CD8-positive, alpha-beta memory T cell (primary cell): ENCODE results near the gene API5. TPM values are rescaled to one million over a fixed set of nuclear protein-coding genes. Genes with fewer than 3 reads are reported as not detected.

Source experiments
- CTCF ChIA-PET: fragments of 350-600 bp; sonication (Branson Sonifier 250); formaldehyde crosslinking; loops from one replicate; lab custom pipeline; 2021; ENCODE audit warnings: antibody characterized with exemption; lab: Charles Lee
- POLR2A ChIA-PET: fragments of 350-600 bp; sonication (Branson Sonifier 250); formaldehyde crosslinking; loops from one replicate; lab custom pipeline; 2021; ENCODE audit warnings: antibody characterized with exemption; lab: Charles Lee
- DNase-seq, 5 donors: peaks; one replicate each; pipeline versions ENCODE4 v3.0.0 to v3.0.0-alpha.2; 2020 to 2022; ENCODE audit warnings: mixed read lengths in 1 of 5
- H3K27ac ChIP-seq: one replicate; pipeline ENCODE4 v1.7.0; 2013; ENCODE audit warnings: low read depth, mild to moderate bottlenecking, low read length, moderate library complexity
- H3K27me3 ChIP-seq: 2 replicates; pipeline ENCODE4 v1.7.0; 2013; ENCODE audit warnings: low read length, mild to moderate bottlenecking; ENCODE audit not compliant: insufficient read depth, poor library complexity, severe bottlenecking
- H3K36me3 ChIP-seq: 2 replicates; pipeline ENCODE4 v1.7.0; 2013; ENCODE audit warnings: mild to moderate bottlenecking, low read length, moderate library complexity; ENCODE audit not compliant: insufficient read depth
- H3K4me1 ChIP-seq: 2 replicates; pipeline ENCODE4 v1.7.0; 2013; ENCODE audit warnings: mild to moderate bottlenecking, low read length, moderate library complexity; ENCODE audit not compliant: insufficient read depth
- H3K4me3 ChIP-seq: 2 replicates; pipeline ENCODE4 v1.7.0; 2013; ENCODE audit warnings: mild to moderate bottlenecking, low read length
- H3K9me3 ChIP-seq: 2 replicates; pipeline ENCODE4 v1.7.0; 2013; ENCODE audit warnings: mild to moderate bottlenecking, low read length
- H3K27ac Mint-ChIP-seq, 8 donors: one replicate each; pipeline ENCODE4 v1.8.0; 2020 to 2021; ENCODE audit warnings: mixed read lengths in 8 of 8, mild to moderate bottlenecking in 6 of 8, inconsistent platforms in 3 of 8, moderate library complexity in 3 of 8
- H3K27me3 Mint-ChIP-seq, 2 donors: one replicate each; pipeline ENCODE4 v1.8.0; 2020 to 2021; ENCODE audit warnings: mixed read lengths in 2 of 2, mild to moderate bottlenecking in 1 of 2, moderate library complexity in 1 of 2
- H3K36me3 Mint-ChIP-seq, 3 donors: one replicate each; pipeline ENCODE4 v1.8.0; 2020 to 2021; ENCODE audit warnings: mixed read lengths in 3 of 3, inconsistent platforms in 1 of 3, mild to moderate bottlenecking in 1 of 3
- H3K4me1 Mint-ChIP-seq, 3 donors: one replicate each; pipeline ENCODE4 v1.8.0; 2020 to 2021; ENCODE audit warnings: mixed read lengths in 3 of 3, inconsistent platforms in 1 of 3, mild to moderate bottlenecking in 1 of 3
- H3K4me3 Mint-ChIP-seq, 7 donors: one replicate each; pipeline ENCODE4 v1.8.0; 2020 to 2021; ENCODE audit warnings: mixed read lengths in 7 of 7, mild to moderate bottlenecking in 6 of 7, moderate library complexity in 4 of 7, inconsistent platforms in 2 of 7
- H3K9me3 Mint-ChIP-seq, 5 donors: one replicate each; pipeline ENCODE4 v1.8.0; 2020 to 2022; ENCODE audit warnings: mixed read lengths in 5 of 5, mild to moderate bottlenecking in 3 of 5, moderate library complexity in 2 of 5, inconsistent platforms in 1 of 5
- polyA plus RNA-seq: library from polyadenylated mRNA; unstranded; fragments of 300-500 nt; fragmentation: Illumina TruSeq; gene quantifications from one replicate; pipeline ENCODE4 v1.2.3, GENCODE V29; 2021
- total RNA-seq, 2 experiments: library from RNA; stranded (reverse); gene quantifications; one replicate each; pipeline ENCODE4 v1.2.3, GENCODE V29; 2021

Gene API5
- total RNA-seq (100 to 1,000 TPM; 186 to 188 TPM), polyA plus RNA-seq (136 TPM)

DNA sequence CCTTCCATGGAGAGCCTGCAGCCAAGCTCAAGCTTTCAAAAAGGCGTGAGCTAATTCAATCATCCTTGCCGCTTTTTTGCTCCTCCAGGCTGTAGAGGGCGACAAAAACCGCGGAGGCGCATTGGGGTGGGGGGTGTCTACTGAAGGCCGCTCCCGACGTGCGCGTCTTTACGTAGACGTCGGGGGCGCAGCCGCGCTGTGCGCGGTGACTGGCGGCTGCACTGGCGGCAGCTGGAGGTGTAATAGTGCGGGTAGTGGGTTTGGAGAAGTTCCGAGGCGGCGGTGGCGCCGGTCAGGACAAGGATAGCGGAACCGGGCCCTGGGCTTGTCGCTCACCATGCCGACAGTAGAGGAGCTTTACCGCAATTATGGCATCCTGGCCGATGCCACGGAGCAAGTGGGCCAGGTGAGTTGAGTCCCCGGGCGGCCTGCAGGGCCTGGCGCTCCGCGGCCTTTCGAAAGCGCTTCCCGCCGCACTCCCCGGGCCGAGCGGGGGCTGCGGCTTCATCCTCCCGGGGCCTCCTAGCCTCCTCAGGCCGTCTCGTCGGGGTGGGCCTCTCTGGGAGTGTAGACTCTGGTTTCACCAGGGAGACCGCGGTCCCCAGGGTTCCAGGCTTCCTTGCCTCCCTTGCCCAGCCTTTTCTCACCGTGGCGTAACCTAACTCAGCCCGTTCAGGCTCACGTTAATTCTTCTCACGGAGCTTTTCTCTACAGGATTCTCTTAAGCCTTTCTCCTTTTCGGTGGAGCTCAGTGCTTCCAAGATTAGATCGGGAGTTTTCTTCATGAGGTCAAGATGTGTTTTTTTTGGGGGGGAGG lies at the start of gene API5:
Gene API5, plus strand, starts transcription at position 206 of the 817 bp plus-strand sequence. Its CDS starts 132 bp downstream, at position 338.
- peak within 1 kb of the TSS; percentile 87 to 99 (median 97) for H3K27ac Mint-ChIP-seq
- peak; percentile 83 to 95 (median 89) for DNase-seq
- Histone ChIP-seq H3K9me3 (no peaks in the 10 kb centered on the region), H3K4me1 (peaks cover 40% of the 10 kb centered on the region), H3K4me3 (peak within 1 kb of the TSS; percentile 96), H3K27ac (peak within 1 kb of the TSS; percentile 87), H3K27me3 (no peaks in the 10 kb centered on the region), H3K36me3 (no peaks in the 10 kb centered on the region)
- ChIA-PET CTCF (interaction anchor here (0.5 to 2.0 kb wide), 16 partner anchors 9 to 253 kb away, joined by 3 to 34 read pairs (median 4); partner anchors contain the start of gene TTC17), POLR2A (interaction anchor here (1.0 to 1.7 kb wide), 3 partner anchors 46 to 368 kb away, joined by 3 to 17 read pairs (median 5); partner anchors contain the start of genes HSD17B12 and TTC17)
- H3K9me3 Mint-ChIP-seq = no peaks in the 10 kb centered on the region
- peaks cover 48 to 55% (median 54%) of the 10 kb centered on the region in 3 donors for H3K4me1 Mint-ChIP-seq
- peaks cover 0 to 2% of the 10 kb centered on the region in 2 donors for H3K27me3 Mint-ChIP-seq
- peak within 1 kb of the TSS; percentile 95 to 99 (median 97) for H3K4me3 Mint-ChIP-seq
- peaks cover 0 to 14% (median 0%) of the 10 kb centered on the region in 3 donors for H3K36me3 Mint-ChIP-seq

DNA sequence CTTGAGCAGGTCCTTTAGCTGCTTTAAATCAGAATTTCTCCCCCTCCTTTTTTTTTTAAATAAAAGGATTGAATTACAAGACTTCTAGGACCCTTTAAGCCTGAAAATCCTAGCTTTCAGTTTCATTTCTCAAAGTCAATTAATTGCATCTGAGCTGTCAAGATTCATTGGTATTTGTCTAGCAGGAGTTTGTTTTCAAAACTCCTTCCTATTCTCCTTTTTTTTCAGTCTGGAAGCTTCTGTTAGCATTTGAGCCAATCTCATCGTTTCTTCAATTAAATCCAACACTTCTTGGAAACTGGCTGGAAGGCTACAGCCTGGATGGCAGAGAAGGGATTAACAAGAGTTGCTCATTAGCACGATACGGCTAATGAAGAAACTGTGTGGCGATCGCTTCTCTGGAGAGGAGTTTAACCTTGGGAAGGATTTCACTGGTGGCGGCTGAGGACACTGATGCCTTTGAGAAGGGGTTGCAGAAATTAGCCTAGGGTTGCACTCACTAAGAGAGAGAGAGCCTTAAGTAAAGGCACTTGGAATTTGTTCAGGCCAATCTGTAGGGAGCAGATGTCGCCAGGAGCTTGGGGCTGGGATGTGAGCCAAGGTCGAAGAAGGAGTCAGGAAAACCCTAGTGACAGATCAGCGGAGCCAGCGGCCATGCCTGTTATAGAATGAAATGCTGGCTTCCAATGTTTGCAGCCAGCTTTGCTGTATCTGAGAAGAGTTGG lies 43.8 kb upstream of the API5 start:
- Histone ChIP-seq H3K27ac (no peak overlapping the region), H3K4me3 (no peak overlapping the region), H3K4me1 (no peaks in the 10 kb centered on the region), H3K9me3 (no peaks in the 10 kb centered on the region), H3K27me3 (no peaks in the 10 kb centered on the region), H3K36me3 (no peaks in the 10 kb centered on the region)
- Mint-ChIP-seq H3K4me1 (peaks cover 0 to 14% (median 4%) of the 10 kb centered on the region in 3 donors), H3K27me3 (peaks cover 6 to 33% of the 10 kb centered on the region in 2 donors), H3K9me3 (no peaks in the 10 kb centered on the region), H3K27ac (peak overlapping the region in 1 of 8 donors; percentile 6), H3K36me3 (no peaks in the 10 kb centered on the region), H3K4me3 (peak overlapping the region in 1 of 7 donors; percentile 13)
- DNase-seq = no peak
- ChIA-PET CTCF (interaction anchor here (1.6 kb wide), 1 partner anchor 15 kb away, joined by 5 read pairs; no protein-coding TSS in a partner anchor), POLR2A (no interaction called here)

DNA sequence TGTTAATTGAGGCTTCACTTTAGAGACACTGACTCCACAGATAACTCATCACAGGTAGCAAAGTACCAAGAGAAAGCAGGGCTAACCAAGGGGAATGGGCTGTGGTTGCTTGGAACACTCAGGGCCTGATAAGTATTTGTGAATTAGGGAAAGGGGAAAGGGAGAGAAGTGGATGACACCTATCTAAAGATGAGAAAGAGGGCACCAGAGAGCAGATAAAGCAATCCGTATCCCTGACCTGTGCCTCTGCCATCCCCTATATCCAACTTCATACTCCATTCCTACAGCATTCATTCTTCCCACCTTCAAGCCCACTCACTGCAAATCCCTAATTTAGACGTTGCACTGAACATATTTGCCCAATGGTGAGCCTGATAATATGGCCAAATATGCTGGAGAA lies 43.0 kb upstream of the API5 start:
- peaks cover 6 to 29% of the 10 kb centered on the region in 2 donors for H3K27me3 Mint-ChIP-seq
- no peak overlapping the region for H3K27ac ChIP-seq
- H3K4me1 Mint-ChIP-seq = peaks cover 0 to 14% (median 4%) of the 10 kb centered on the region in 3 donors
- no peaks in the 10 kb centered on the region for H3K36me3 ChIP-seq
- peaks cover 0 to 2% (median 0%) of the 10 kb centered on the region in 5 donors for H3K9me3 Mint-ChIP-seq
- ChIA-PET POLR2A (no interaction called here), CTCF (no interaction called here)
- H3K4me1 ChIP-seq = no peaks in the 10 kb centered on the region
- H3K4me3 Mint-ChIP-seq = no peak overlapping the region
- no peaks in the 10 kb centered on the region for H3K36me3 Mint-ChIP-seq
- no peak for DNase-seq
- no peaks in the 10 kb centered on the region for H3K9me3 ChIP-seq
- no peak overlapping the region for H3K27ac Mint-ChIP-seq
- H3K27me3 ChIP-seq = no peaks in the 10 kb centered on the region
- H3K4me3 ChIP-seq = no peak overlapping the region

DNA sequence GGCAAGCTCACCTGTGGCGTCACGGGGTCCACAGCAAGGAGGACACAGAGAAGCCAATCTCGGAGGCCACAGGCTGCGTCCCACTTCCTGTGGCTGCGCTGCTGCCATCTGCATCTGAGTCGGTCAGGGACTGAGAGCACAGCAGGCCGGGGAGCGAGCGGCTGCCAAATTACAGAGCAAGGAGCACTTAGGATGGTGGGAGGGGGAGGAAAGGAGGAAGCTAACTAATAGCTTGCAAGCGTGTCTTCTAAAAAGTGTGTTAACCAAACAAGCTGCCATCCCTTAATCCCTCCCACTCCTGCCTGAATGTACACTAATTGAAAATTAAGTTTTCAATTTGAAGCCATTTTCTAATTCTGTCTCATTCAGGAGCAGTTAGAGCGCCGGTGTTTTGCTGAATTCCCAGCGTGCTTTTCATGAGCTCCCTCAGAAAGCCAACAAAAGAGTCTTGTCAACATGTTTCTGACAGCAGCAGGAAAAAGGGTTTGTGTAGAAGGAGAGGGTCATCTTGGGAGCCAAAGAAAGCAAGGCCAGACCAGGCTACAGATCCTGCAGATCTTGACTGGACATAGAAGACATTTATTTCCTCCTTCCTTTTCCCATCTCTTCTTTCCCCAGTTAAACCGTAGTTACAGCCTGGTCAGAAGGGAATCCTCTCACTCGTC lies 42.4 kb upstream of the API5 start:
- Histone ChIP-seq H3K4me3 (no peak overlapping the region), H3K36me3 (no peaks in the 10 kb centered on the region), H3K4me1 (no peaks in the 10 kb centered on the region), H3K27me3 (no peaks in the 10 kb centered on the region), H3K9me3 (no peaks in the 10 kb centered on the region), H3K27ac (no peak overlapping the region)
- Mint-ChIP-seq H3K27ac (no peak overlapping the region), H3K9me3 (peaks cover 0 to 7% (median 3%) of the 10 kb centered on the region in 5 donors), H3K4me3 (no peak overlapping the region), H3K36me3 (no peaks in the 10 kb centered on the region), H3K4me1 (peaks cover 0 to 14% (median 4%) of the 10 kb centered on the region in 3 donors), H3K27me3 (peaks cover 9 to 25% of the 10 kb centered on the region in 2 donors)
- DNase-seq = no peak
- POLR2A ChIA-PET = no interaction called here
- CTCF ChIA-PET = no interaction called here

DNA sequence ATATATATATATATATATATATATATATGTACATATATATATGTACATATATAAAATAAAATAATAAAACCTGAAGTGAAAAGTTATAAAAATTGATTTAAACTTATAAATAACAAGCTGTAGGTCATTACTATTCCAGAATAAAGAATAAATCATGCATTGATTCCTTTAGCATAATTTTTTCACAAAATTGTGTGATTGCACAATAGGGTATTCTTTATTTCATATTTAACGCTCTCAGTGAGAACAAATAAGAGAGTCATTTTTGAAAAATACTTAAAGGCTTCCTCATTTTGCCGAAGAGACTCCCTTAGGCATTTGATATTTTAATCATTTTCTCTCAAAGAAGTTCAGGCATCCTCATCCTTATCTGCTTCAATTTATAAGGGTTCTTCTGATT lies 41.3 kb upstream of the API5 start:
- no peak overlapping the region for H3K4me3 Mint-ChIP-seq
- Histone ChIP-seq H3K9me3 (no peaks in the 10 kb centered on the region), H3K4me3 (no peak overlapping the region), H3K4me1 (no peaks in the 10 kb centered on the region), H3K27me3 (no peaks in the 10 kb centered on the region), H3K36me3 (no peaks in the 10 kb centered on the region), H3K27ac (no peak overlapping the region)
- H3K27me3 Mint-ChIP-seq = peaks cover 7 to 25% of the 10 kb centered on the region in 2 donors
- no peak overlapping the region for H3K27ac Mint-ChIP-seq
- H3K9me3 Mint-ChIP-seq = peaks cover 0 to 7% (median 3%) of the 10 kb centered on the region in 5 donors
- no peak for DNase-seq
- H3K4me1 Mint-ChIP-seq = peaks cover 0 to 14% (median 4%) of the 10 kb centered on the region in 3 donors
- POLR2A ChIA-PET = no interaction called here
- CTCF ChIA-PET = no interaction called here
- no peaks in the 10 kb centered on the region for H3K36me3 Mint-ChIP-seq

DNA sequence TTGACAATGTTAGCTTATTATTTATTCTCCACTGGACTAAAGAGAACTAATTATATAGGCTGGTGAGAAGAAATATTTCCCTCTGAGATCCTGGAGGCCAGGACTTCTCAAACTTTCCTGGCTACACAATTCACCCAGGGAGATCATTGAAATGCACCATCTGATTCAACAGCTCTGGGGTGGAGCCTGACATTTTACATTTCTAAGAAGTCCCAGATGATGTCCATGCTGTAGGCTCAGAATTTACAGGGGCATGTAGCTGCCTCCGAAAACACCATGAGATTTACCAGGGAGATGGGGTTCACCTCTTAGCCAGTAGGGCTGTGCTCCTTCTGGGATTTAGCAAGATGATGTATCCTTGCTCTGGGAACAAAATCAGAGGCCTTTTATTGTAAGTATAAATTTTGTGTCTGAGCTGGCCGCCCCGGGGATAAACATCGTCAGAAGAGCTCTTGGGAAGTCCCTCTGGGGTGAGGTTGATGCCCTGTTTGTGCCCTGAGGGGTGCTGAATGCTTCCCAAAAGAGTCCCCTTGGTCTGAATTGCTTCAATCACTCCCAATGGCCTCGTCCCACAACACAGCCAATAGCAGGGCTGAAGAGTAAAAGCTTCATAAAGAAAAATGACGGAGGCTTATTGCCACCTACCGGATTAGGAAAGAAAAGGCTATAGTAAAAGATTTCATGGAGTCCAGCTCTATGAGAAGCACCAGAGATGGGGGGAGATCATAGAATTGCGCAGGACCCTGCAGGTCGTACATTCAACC lies 33.4 kb upstream of the API5 start:
- POLR2A ChIA-PET = no interaction called here
- Mint-ChIP-seq H3K4me1 (peaks cover 0 to 4% (median 0%) of the 10 kb centered on the region in 3 donors), H3K27me3 (peaks cover 15 to 18% of the 10 kb centered on the region in 2 donors), H3K36me3 (no peaks in the 10 kb centered on the region), H3K4me3 (no peak overlapping the region), H3K9me3 (peaks cover 0 to 7% (median 3%) of the 10 kb centered on the region in 5 donors), H3K27ac (no peak overlapping the region)
- no peak overlapping the region for H3K4me3 ChIP-seq
- no peaks in the 10 kb centered on the region for H3K27me3 ChIP-seq
- no peaks in the 10 kb centered on the region for H3K9me3 ChIP-seq
- no peaks in the 10 kb centered on the region for H3K4me1 ChIP-seq
- CTCF ChIA-PET = interaction anchor here (0.7 to 1.2 kb wide), 2 partner anchors 9 to 11 kb away, joined by 3 read pairs; no protein-coding TSS in a partner anchor
- no peak overlapping the region for H3K27ac ChIP-seq
- H3K36me3 ChIP-seq = no peaks in the 10 kb centered on the region
- DNase-seq = no peak
